GM04504 (cell line): Measurements from ENCODE around the gene DIP2C.
"Not testable (repeated sequence)": the region's sequence is repeated elsewhere in the genome, so short reads cannot be mapped to it uniquely, and the experiment has no call there.

Source experiments
- DNase-seq: peaks from one replicate; pipeline ENCODE4 v3.0.0-alpha.2; 2012; ENCODE audit warnings: low read depth

DIP2C gene

DNA sequence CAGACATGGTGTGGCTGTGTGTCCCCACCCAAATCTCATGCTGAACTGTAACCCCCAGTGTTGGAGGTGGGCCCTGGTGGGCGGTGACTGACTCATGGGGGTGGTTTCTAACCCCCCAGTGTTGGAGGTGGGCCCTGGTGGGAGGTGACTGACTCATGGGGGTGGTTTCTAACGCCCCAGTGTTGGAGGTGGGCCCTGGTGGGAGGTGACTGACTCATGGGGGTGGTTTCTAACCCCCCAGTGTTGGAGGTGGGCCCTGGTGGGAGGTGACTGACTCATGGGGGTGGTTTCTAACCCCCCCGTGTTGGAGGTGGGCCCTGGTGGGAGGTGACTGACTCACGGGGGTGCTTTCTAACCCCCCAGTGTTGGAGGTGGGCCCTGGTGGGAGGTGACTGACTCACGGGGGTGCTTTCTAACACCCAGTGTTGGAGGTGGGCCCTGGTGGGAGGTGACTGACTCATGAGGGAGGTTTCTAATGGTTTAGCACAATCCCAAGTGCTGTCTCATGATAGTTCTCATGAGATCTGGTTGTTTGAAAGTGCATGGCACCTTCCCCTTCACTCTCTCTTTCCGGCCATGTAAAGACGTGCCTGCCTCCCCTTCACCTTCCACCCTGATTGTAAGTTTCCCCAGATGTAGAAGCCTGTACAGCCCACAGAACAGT is 78.7 kb downstream of the DIP2C start:
- peak; percentile 43 for DNase-seq

DNA sequence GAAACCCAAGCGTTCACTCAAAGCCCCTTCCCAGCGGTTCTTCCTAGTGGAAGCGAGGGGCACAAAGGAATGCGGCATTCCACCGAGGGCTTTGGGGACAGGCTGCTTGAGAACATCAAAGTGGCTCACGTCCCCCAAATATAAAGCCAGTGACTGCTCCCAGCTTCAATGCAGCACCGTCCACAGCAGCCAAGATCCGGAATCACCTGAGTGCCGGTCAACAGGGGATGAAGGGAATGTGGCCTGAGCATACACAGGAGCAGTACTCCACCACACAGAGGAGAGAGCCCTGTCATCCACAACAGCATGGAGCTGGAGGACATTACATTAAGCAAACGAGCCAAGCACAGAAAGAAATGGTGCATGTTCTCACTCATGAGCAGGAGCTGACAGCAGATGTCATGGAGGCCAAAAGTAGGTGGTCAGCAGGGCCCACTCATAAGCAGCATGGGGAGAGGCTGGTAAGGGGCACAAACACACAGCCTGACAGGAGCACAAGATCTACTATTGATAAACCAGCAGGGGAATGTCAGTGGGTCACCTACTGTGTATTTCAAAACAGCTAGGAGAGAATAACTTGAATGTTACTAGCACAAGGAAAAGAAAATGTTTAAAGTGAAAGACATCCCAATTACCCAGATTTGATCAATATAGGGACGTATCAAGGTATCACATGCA is 79.5 kb downstream of the DIP2C start:
- no peak for DNase-seq

DNA sequence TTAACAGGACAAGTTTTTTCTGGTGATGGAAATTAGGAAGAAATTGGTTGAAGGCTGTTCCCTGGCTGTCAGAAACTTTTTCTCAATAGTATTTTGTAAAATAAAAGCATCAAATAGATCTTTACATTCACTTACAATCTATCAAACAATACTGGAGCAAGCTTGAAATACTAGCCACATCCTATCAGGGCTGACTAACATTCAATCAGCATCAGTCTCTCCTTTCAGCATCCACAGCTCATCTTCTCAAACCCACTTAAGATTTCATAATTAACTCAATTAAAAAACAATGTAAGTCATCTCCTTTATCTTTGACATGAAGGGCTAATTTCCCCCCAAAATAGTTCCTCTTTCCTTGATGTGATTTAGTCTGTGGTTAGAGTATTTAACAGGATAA is 80.2 kb downstream of the DIP2C start:
- no peak for DNase-seq

DNA sequence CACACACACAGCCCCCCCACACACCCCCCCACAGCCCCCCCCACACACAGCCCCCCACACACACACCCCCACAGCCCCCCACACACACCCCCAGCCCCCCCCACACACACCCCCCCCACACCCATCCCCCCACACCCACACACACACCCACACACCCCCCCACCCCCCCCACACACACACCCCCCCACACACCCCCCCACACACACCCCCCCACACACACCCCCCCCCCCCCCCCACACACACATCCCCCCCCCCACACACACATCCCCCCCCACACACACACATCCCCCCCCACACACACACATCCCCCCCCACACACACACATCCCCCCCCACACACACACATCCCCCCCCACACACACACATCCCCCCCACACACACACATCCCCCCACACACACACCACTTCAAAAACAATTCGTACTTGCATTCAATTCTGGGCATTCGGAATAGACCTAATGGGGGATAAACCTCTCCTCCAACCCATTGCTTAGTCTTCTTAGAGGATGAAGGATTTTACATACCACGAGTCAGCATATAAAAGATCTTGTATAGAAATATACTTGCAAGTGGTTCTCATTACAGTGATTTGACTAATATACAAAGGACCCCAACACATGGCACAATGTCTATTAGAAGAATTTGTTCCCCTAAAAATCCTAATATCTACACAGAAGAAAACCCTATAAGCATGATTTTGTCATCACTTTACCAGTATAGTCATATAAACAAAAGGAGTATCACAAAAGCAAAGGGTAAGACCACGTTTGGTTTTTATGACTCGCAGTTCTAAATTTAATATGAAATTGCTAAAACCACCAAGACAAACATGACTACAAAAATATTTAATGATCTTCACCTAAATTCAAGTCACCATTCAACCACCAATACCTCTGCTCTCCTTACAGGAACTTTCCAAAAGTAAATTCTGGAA is 80.9 kb downstream of the DIP2C start:
- no peak for DNase-seq

DNA sequence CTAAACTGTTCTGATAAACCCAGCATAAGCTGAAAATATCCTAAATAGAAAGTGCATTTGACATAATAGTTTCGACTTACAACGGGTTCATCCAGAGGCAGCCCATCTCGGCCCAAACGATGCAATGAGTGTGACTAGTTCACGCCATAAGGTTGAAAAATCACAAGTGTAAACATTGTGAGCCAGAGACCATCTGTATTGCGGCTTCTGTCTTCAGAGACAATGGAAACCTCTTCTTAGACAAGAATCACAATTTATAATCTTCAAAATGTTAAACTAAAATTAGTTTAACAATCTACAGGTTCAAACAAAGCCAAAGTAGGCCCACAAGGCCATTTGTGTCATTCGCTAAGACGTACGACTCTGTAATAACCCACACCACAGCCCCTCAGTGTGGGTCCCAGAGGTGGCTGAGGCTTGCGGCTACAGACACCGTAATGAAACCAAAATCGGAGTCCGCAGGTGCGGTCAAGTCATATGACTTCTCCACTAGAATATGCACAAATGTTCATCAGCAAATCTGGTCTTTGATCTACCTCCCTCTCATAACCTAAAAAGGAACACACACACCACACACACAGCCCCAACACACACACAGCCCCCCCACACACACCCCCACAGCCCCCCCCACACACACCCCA is 81.8 kb downstream of the DIP2C start:
- DNase-seq: no peak

DNA sequence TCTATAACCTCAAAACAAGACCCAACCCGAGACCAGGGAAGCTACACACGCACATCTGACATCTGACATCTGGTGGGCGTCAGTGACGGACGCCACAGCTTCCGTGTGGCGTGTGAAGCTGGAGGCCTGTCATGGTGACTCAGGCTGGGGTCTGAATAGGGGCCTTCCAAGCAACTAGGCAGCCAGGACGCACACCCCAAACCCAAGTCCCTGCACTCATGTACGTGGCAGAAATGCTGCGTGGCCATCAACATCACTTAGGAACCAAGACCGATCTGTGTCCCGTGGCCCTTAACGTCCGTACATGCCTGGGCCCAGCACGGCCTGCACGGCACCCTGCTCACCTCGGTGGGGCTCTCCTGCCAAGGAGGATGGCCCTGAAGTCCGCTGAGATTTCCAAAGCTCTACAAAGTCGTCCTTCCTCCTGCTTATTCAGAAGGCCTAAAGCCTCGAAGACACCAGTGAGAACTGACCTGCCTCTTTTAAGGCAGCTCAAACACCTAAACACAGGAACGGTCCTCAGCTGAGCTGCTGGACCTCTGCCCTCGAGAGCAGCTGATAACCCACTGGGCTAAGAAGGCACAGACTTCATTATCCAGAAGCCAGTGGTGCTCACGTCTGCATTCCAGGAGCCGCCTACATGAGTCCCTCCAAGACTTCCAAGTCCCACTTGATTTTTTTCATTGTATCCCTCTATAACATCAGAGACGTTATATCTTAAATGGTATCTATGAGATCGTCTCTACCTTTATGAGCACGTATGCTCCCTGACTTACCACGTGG is 82.5 kb downstream of the DIP2C start:
- no peak for DNase-seq

DNA sequence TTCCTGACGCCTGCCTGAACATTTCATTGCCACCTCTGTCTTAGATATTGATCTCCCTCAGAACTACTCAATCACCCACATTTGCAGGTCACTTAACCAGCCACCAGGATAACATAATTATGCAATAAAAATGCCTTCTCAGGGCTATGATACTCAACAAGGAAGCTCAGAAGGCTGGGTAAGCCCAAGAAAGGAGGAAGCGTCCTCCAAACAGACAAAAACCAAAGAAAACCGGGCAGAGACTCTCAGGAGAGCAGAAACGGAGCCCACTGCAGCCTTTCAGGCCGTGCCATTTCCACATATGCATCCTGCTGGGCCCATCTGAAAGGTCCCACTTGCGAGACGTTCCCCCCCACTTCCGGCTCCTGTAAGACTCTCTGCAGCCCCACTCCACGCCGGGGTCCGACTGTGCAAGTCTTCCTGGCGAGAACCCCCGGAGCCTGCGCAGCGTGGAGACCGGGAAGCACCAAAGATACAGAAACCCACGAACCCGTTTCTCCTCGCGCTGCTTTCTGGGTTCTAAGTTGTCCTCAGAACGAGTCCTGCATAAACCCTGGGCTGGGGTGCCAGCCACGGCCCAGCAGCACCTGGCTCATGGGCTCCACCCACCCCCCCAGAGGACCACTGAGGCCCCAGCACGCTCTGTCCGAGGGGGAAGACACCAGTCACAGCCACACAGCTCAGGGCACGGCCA is 83.7 kb downstream of the DIP2C start:
- DNase-seq: no peak

DNA sequence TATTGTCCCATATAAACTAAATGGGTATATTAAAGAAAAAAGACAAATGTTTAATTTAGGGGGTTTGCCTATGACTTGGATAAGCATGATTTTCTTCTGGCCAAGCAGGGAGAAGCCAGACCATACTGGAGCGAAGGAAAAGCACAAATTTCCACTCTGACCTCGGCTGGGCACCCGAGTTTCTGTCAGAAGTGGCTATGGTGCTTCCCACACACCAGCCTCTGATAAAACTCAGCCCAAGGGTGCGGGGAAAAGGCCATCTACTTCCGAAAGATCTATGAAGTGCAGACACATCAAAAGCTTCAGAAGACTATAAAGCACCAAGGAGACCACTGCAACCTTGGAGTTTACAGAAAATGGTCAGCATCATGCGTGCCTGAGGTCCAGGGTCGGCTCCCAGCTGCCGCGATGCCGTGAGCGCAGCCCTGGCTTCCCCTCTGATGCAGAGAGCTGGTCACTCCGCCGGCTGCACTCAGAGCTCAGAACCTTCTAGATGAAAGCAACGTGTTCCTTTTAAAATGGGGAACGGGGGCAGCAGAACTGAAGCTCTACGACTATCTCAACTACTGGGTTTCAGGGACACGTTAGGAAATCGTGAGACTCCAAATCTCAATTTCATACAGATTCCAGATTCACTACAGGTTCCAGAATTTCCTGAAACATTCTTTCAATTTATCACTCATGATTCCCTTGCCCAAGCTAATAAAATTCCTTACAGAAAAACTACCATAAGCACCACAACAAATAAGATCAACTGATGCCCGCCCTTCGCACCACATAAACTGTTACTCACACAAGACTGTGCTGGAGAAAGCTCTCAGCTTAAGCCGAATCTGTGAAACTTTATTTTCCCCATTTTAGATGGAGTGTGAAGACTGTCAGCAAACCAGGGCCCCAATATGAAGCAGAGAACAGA is 84.5 kb downstream of the DIP2C start:
- no peak for DNase-seq

DNA sequence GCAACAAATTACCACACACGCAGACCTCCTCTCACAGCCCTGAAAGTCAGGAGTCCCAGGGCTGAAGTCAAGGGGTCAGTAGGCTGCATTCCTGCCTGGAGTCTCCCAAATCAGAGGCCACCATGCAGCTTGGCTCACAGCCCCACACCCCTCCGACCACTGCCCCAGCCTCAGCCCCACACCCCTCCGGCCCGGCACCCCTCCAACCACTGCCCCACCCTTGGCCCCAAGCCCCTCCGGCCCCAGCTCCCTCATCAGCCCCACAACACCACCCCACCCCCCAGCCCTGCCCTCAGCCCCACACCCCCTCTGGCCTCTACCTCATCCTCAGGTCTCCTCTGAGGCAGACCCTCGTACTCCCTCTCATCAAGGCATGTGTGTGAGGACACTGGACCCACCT is 85.7 kb downstream of the DIP2C start:
- DNase-seq: no peak

DNA sequence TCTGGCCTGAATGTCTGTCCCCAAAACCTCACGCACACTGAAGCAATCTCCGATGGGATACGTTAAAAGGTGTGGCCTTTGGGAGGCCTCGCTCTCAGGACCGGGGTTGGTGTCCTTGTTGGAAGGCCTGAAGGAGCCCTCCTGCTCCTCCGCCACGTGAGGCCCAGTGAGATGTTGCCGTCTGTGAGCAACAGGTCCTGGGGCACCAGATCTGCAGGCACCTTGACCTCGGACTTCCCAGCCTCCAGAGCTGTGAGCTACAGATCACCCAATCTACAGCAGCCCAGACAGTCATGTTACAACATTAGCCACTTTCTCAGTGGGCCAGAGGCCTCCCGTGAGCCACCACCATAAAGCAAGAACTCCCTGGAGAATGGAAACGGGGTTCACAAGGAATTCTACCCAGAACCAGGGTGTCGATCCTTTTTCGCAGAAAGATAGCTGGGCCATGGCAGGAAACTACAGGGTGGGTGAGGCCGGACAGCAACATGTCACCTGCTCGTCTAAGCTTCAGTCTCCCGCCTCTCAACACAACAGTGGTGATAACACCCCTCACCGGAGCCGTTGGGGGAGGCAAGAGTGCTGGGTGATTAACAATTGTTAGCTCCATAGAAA is 87.0 kb downstream of the DIP2C start:
- DNase-seq: no peak

DNA sequence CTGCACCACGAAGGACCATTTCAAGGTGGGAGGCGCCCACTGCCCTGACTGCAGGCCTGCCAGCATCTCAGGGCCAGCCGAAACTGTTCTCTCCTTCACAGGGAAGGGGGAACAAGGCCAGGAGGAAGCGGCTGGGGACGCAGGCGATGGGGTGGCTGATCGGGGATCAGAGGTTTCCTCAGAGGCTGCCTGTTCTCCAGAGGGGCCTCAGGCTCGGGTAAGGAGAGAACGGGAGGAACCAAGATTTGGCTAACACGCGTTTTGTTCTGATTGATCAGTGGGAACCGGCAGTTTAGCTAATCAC is 87.9 kb downstream of the DIP2C start:
- DNase-seq: no peak

DNA sequence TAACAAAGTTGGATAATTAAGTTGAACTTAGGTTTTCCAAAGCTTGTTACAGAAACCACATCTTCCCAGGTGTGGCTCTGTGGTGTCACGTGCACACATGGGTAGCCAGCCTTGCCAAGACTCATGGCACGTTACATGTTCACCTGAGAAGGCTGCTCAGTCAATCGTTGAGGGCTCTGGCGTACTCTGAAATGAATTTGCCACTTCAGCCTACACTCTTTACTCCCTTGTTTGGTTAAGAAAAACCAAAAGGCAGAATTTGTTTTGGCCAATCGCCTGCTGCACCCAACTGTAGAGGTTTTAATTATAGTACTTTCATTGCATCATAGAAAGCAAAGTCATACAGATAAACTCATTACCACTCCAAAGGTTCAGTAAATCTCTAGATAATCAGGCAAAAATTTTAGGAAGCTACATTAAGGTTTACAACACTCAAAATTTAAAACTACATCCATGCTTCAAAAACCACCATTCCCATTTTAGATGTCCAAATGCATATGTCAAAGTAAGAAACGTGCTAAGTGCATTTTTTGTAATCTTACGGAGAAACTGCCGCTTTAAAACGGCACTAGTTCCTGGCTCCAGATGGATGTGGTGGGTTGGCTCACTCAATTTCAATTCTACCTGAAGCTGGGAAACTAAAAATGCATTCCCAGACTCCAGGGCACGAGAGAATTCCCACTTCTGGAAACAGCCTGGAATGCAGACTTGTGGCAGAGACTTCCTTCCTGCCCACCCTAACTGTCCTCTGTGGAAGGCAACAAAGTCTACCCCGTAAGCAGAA is 88.4 kb downstream of the DIP2C start:
- DNase-seq: no peak

DNA sequence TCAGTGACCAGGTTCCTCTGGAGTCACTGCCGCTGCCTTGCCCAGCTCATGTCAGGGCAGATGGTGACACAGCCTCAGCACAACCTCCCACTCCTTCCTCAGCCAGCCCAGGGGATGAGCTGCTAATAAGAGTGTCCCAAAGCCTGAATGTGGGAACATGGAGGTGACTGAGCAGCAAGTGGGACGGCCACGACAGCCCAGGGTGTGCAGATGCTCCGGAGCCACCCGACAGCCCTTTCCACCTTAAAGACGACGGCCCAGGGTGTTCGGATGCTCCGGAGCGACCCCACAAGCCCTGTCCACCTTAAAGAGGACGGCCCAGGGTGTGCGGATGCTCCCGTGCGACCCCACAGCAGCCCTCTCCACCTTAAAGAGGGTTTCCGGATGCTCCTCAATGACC is 89.2 kb downstream of the DIP2C start:
- no peak for DNase-seq

DNA sequence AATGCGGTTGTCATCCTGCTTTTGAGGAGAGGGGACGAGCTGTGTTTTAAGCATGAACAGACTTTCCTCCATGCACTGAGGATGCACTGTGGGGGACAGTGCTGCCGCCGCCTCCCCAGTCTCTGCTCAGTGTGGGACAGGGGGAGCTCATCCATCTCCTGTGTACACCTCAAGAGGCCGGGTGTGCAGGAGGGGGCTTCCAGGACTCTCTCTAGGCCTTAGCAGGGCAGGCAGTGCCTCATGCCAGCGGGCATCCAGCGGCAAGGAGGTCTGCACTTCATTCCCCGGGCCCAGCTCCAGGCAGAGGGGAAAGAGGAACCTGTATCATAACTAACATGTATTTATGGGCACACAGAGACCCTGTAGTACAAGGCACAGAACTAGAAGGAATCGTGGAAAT is 89.7 kb downstream of the DIP2C start:
- no peak for DNase-seq

DNA sequence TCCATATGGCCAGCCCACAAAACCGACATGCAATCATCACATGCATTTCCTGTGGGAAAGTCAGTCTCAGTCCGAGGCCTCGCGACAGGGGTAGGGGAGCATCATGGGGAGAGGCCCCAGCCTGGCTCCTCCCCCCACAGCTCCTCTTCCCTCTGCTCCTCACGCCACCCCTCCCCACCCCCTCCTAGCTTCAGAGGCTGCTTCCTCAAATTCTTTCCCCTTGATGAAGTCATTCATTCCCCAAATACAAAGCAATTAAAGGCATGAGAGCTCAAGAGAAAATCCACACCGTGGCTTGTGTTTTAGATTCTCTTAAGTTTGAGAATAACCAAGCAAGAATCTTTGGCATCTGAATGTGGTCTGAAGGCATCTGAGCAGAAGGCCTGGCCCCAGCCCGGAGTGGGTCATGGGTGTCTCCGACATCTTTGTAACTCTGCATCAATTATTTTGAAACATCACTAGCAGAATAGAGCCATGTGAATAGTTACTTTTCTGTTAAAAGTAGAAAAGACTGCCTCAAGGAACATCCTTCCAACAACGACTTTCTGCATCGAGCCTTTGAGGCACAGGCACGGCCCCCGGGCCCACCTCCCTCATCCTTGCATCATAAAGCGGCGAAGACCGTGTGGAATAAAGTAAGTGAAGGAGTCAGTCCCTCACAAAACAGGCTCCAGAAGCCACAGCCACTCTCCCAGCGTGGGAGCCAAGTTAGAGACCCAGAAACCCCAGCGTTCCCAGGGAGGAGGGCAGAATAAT is 90.9 kb downstream of the DIP2C start:
- peak; percentile 97 for DNase-seq

DNA sequence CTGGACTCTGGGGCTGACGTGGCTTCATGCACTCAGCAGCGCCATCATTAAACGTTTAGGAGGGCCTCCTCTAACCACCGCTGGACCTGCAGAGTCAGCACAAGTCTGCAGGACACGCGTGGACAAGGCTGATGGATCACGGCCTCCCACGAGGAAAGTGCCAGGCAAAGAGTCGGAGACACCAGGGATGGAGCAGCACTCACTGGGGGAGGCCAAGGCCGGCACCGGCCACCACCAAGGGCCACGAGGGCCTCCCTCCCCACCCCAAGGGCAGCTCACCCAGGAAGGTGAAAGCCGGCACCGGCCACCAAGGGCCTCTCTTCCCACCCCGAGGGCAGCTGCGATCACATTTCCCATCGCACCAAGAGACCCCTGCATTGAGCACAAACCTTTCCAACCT is 91.5 kb downstream of the DIP2C start:
- DNase-seq: no peak

DNA sequence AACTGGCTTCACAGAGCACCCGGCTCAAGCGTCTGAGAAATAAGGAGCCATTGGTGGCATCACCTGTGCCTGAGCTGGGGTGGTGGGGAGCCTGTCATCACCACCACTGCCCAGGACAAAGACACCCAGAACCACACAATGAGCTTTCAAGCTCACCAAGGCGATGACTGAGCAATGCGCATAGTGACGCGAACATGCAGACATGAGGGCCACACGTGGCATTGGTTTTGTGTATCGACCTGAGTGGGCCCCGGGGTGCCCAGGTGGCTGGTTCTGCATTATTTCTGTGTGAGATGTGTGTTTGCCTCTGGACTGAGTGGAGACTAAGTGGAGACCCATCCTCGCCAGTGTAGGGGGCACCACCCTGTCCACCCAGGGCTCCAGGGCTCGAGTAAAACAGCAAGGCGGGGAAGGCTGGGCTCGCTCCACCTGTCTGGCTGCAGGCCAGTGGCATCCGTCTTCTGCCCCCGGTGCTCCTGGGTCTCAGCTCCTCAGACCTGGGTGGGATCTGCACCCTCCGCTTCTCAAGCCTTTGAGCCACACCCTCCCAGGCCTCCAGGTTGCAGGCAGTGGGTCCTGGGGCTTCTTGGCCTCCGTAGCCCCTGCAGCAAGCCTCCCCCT is 92.6 kb downstream of the DIP2C start:
- DNase-seq: no peak

DNA sequence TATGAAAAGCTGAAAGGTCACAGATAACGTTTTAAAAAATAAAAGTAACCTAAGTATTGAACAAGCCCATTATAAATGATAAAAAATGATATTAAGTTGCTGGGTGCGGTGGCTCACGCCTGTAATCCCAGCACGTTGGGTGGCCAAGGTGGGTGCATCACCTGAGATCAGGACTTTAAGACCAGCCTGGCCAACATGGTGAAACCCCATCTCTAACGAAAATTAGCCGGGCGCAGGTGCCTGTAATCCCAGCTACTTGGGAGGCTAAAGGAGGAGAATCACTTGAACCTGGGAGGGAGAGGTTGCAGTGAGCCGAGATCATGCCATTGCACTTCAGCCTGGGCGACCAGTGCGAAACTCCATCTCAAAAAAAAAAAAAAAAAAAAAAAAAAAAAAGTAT is 93.3 kb downstream of the DIP2C start:
- not testable (repeated sequence) for DNase-seq
